Brain microvascular endothelial cell (primary cell): ENCODE data around the gene SLC29A2.

ENCODE experiments used
- DNase-seq: peaks from one replicate; pipeline ENCODE4 v3.0.0-alpha.2; 2020
- H3K27ac ChIP-seq: fragments of 250-450 bp; sonication (Bioruptor Pico); 2 replicates; pipeline ENCODE4 v1.5.1; 2020; ENCODE audit warnings: mild to moderate bottlenecking, moderate library complexity
- H3K27me3 ChIP-seq: fragments of 250-450 bp; sonication (Bioruptor Pico); replicated peaks from 2 replicates; pipeline ENCODE4 v1.5.1; 2020; ENCODE audit warnings: mild to moderate bottlenecking
- H3K36me3 ChIP-seq: fragments of 250-450 bp; sonication (Bioruptor Pico); replicated peaks from 2 replicates; pipeline ENCODE4 v1.5.1; 2020; ENCODE audit warnings: mild to moderate bottlenecking
- H3K4me3 ChIP-seq: 2 replicates; pipeline ENCODE4 v1.5.1; 2011; ENCODE audit warnings: low read depth, mild to moderate bottlenecking, control low read depth, low read length, moderate library complexity
- CTCF ChIP-seq: IDR thresholded peaks from 2 replicates; pipeline ENCODE4 v1.5.1; 2011; ENCODE audit warnings: low read depth, mild to moderate bottlenecking, moderate library complexity, low read length, control low read depth, inconsistent platforms; ENCODE audit errors: missing control alignments
- in situ Hi-C: cut with HindIII; loops from 2 replicates; pipeline ENCODE4 v1.10.0; 2017; ENCODE audit warnings: low sequenced_read_pairs, low pct_ligation_motif_present

Gene SLC29A2

GRCh38 chr11:66317723-66318599, 53.6 kb downstream of the SLC29A2 start:
- Histone ChIP-seq H3K36me3 (no peaks in the 10 kb centered on the region), H3K27me3 (no peaks in the 10 kb centered on the region), H3K27ac (peak overlapping the region; percentile 88), H3K4me3 (no peak overlapping the region)
- DNase-seq: peak; percentile 75
- in situ Hi-C loops: no loop called here
- no peak for TF ChIP-seq CTCF

- Histone ChIP-seq H3K4me3 (peak overlapping the region; percentile 12), H3K27ac (peak overlapping the region; percentile 88), H3K27me3 (no peaks in the 10 kb centered on the region), H3K36me3 (no peaks in the 10 kb centered on the region)
- DNase-seq: peak; percentile 36
- TF ChIP-seq CTCF: no peak
- in situ Hi-C loops: no loop called here
Measured at GRCh38 chr11:66317322-66317722, 54.2 kb downstream of the SLC29A2 start.

GRCh38 chr11:66316849-66317251, 54.7 kb downstream of the SLC29A2 start, which contains the start of gene CD248:
Gene CD248 (minus strand): TSS chr11:66317044. CDS start chr11:66317027, 17 bp downstream.
- H3K4me3 ChIP-seq: peak within 1 kb of the TSS; percentile 54
- peak; percentile 47 for DNase-seq
- TF ChIP-seq CTCF: no peak
- H3K27ac ChIP-seq: peak within 1 kb of the TSS; percentile 88
- H3K36me3 ChIP-seq: no peaks in the 10 kb centered on the region
- in situ Hi-C loops: no loop called here
- no peaks in the 10 kb centered on the region for H3K27me3 ChIP-seq

- H3K27ac ChIP-seq: peak overlapping the region; percentile 88
- TF ChIP-seq CTCF: no peak
Measured at GRCh38 chr11:66315921-66316811, 55.4 kb downstream of the SLC29A2 start.

GRCh38 chr11:66315498-66315885, 56.1 kb downstream of the SLC29A2 start:
- Histone ChIP-seq H3K27ac (peak overlapping the region; percentile 88), H3K27me3 (no peaks in the 10 kb centered on the region), H3K36me3 (no peaks in the 10 kb centered on the region), H3K4me3 (peak overlapping the region; percentile 54)
- DNase-seq: no peak
- TF ChIP-seq CTCF: no peak
- in situ Hi-C loops: no loop called here

More at GRCh38 chr11:66315921-66316811, 55.4 kb downstream of the SLC29A2 start:
- Histone ChIP-seq H3K36me3 (no peaks in the 10 kb centered on the region), H3K4me3 (peak overlapping the region; percentile 54), H3K27me3 (no peaks in the 10 kb centered on the region)
- in situ Hi-C loops: no loop called here
- DNase-seq: no peak
